ENCODE measurements around the gene RNF181.

DNA sequence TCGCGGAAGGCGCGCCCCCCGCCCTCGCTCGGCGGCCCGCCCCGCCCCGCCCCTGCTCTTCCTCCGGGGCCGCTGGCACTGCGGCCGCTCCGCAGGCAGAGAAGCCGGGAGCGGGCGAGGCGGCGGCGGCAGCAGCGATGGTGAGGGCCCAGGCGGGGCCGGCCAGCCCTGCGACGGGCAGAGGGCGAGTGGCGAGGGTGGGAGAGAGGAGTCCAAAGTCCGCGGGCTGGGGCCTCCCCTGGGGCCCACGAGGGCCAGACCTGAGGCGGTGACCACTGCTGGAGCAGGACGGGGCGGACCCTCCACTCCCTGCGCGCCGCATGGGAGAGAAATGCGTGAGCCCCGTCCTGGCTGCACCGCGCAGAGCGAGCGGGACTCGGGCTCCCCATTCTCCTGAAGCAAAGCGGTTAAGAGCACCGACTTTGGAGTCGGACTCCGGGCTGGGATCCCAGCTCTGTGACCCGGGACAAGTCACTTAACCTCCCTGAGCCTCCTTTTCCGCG, 11.1 kb upstream of the RNF181 start, which contains the start of gene VAMP5:
- TF ChIP-seq CHD2 (IDR thresholded peaks at IDR 0.05; ENCODE audit: low read length, partially characterized antibody) (no peak), CEBPB (IDR thresholded peaks at IDR 0.05) (no peak), MAFK (IDR thresholded peaks at IDR 0.05; ENCODE audit: partially characterized antibody) (no peak), RCOR1 (IDR thresholded peaks at IDR 0.05; ENCODE audit: low read depth, low read length) (no peak), JUN (IDR thresholded peaks at IDR 0.05) (no peak), JUNB (IDR thresholded peaks at IDR 0.05) (no peak)
- TF ChIP-seq, protein P1, sequence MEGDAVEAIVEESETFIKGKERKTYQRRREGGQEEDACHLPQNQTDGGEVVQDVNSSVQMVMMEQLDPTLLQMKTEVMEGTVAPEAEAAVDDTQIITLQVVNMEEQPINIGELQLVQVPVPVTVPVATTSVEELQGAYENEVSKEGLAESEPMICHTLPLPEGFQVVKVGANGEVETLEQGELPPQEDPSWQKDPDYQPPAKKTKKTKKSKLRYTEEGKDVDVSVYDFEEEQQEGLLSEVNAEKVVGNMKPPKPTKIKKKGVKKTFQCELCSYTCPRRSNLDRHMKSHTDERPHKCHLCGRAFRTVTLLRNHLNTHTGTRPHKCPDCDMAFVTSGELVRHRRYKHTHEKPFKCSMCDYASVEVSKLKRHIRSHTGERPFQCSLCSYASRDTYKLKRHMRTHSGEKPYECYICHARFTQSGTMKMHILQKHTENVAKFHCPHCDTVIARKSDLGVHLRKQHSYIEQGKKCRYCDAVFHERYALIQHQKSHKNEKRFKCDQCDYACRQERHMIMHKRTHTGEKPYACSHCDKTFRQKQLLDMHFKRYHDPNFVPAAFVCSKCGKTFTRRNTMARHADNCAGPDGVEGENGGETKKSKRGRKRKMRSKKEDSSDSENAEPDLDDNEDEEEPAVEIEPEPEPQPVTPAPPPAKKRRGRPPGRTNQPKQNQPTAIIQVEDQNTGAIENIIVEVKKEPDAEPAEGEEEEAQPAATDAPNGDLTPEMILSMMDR (IDR thresholded peaks at IDR 0.05), result no peak
- TF ChIP-seq, protein P2, sequence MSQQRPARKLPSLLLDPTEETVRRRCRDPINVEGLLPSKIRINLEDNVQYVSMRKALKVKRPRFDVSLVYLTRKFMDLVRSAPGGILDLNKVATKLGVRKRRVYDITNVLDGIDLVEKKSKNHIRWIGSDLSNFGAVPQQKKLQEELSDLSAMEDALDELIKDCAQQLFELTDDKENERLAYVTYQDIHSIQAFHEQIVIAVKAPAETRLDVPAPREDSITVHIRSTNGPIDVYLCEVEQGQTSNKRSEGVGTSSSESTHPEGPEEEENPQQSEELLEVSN (IDR thresholded peaks at IDR 0.05; ENCODE audit: borderline replicate concordance, low read depth), result no peak
